Eye (tissue), 1 donor: ENCODE data around the gene USP33.
"Not testable (repeated sequence)": the region's sequence is repeated elsewhere in the genome, so short reads cannot be mapped to it uniquely, and the experiment has no call there.

Experiments
- DNase-seq: peaks from one replicate; pipeline ENCODE4 v3.0.0-alpha.2; 2015

Gene USP33

DNA sequence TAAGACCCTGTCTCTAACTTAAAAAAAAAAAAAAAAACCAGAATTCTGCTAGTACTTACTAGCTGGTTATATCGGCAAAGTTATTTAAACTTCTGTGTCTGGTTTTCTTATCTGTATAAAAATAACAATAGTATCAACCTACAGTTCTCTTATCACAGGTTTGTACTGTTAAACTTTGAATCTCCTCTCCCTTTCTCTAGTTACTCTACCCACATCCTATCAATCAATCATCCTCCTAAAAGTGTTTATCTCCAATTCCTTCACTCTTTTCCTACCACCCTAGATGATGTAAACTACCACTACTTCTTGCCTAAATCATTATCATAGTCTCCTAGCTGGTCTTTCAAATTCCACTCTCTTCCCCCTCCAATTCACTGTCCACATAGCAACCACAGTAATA lies 27.6 kb downstream of the USP33 start:
- no peak for DNase-seq

DNA sequence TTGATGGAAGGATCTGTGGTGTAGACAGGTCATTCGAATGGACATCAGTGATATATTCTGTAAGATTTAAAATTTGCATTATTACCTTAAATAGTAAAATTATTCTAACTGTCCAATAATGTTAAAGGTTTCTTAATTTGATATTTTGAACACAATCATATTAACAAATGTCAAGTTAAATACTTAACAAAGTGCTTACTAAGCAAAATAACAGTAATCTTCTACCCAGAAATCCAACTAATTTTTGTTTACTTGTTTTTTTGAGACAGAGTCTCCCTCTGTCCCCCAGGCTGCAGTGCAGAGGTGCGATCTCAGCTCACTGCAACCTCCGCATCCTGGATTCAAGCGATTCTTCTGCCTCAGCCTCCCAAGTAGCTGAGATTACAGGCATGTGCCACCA lies 33.9 kb downstream of the USP33 start:
- no peak for DNase-seq

DNA sequence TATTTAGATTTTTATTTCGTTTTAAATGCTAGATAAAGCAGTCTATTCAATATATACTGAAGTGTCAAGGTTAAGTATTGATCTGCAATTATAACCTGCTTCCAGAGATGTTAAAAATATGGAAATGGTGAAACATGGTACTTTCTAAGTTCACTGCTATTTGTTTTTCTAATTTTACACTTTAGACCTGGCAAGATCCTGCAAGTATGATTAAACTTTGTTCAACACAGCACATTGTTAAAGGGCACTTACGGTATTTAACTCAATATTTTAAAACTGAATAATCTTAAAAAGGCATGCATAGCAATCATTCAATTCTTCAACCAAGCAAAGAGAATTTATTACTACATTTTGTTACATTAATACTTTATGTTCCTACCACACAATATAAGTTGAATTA lies 41.5 kb downstream of the USP33 start:
- no peak for DNase-seq

DNA sequence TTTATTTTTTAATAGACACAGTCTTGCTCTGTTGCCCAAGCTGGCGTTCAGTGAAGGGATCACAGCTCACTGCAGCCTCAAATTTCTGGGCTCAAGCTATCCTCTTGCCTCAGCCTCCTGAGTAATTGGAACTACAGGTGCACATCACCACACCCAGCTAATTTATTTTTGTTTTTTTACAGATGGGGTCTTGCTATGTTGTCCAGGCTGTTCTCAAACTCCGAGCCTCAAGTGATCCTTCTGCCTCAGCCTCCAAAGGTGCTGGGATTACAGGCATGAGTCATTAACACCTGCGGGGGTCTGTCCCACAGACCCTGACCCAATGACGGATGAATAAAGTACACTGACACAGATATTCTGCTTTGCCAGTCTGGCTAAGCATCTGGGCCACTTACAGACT lies 43.6 kb downstream of the USP33 start:
- no peak for DNase-seq

DNA sequence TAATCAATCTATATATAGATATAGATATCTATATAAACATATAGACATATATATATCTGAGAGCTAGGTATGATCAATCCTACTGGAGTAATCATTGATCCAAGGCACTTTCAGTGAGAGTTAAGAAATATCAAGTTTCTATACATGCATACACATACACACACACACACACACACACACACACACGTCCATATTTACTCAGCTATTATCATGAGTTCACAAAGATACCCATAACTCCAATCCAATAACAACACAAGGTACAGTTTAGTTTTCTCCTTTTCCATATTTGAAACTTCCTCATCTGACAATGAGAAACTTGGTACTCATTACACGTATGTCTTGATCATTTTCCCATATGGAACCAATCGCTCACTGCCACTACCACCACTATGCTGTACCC lies 49.9 kb downstream of the USP33 start:
- no peak for DNase-seq

DNA sequence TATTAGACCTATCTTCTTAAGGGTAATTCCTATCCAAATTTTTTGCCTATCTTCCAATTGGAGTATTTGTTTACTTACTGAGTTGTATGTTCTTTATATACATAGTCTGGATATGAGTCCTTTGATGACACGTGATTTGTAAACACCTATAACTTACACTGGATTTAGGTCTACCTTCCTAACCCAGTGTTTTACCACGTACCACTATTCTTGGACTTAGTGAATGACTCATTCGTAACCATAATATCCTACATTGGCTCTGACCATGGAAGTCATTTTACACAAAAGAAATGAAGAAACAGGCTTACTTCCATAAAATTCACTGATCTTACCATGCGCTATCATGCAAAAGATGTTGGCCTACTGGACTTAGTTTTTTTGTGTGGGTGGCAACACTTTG lies 53.3 kb downstream of the USP33 start:
- no peak for DNase-seq

DNA sequence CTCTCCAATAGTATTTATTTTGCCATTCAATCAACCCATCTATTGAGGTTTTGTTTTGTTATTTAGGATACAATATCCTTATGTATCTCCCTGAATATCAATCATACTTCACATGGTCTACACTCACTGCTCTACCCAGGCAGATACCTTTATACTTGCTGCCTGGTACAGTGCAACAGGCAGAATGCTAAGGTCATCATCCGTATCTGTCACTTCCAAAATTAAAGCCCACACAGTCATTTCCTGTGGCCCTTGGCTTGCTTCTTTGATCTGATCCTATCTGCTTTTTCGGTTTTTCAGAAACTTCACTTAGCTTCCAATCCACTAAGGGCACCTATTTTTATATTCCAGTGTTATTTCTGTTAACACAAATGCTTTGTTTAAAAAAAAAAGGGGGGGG lies 54.9 kb downstream of the USP33 start:
- no peak for DNase-seq

DNA sequence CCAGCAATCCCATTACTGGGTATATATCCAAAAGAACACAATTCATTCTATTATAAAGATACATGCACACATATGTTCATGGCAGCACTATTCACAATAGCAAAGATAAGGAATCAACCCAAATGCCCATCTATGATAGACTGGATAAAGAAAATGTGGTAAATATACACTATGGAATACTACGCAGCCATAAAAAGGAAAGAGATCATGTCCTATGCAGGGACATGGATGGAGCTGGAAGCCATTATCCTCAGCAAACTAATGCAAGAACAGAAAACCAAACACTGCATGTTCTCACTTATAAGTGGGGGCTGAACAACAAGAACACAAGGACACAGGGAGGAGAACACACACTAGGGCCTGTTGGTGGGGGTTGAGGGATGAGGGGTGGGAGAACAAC lies 60.0 kb downstream of the USP33 start:
- DNase-seq, result not testable (repeated sequence)

DNA sequence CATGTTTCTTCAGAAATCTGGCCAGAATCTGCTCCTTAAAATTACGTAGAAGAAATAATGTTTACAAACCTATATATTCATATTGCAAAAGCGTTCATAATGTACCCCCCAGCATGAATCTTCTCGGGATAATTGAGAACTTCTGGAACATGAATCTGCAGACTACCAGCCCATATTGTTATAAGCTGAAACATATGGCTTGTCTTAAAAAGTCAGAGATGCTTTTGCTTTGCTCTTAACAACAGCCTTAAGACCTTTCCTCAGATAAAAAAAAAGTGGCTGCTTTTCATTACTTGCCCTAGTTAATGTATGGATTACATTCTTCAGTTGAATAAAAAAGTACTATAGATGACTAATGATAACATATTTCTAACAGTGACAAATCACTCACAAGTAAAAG lies 62.2 kb downstream of the USP33 start:
- peak; percentile 19 for DNase-seq

DNA sequence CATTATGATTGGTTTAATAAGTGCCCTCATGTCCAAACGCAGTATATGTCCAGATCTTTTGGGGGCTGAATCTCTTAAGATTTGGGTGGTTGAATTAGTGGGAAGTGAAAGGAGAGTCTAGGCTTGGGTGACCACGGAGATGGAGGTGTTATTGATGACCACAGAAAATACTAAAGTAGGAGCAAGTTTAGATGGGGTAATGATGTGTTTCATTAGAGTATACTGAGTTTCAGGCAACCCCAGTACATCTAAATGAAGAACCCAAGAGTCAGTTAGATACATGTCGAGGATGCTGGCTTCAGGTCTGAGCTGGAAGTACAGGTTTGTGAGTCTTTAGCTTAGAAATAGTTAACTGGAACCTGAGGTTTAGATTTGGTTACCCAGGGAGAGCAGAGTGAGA lies 70.7 kb downstream of the USP33 start:
- DNase-seq, result no peak

DNA sequence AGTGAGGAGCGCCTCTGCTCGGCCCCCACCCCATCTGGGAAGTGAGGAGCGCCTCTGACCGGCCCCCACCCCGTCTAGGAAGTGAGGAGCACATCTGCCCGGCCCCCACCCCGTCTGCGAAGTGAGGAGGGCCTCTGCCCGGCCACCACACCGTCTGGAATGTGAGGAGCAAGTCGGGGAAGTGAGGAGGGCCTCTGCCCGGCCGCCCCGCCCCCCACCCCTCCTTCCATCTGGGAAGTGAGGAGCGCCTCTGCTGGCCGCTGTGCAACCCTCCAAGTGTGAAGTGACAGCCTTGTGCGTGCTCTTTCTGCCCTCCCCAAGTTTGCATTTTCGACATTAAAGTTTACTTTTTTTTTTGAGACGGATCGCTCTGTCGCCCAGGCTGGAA lies 72.1 kb downstream of the USP33 start:
- DNase-seq, result peak; percentile 77

DNA sequence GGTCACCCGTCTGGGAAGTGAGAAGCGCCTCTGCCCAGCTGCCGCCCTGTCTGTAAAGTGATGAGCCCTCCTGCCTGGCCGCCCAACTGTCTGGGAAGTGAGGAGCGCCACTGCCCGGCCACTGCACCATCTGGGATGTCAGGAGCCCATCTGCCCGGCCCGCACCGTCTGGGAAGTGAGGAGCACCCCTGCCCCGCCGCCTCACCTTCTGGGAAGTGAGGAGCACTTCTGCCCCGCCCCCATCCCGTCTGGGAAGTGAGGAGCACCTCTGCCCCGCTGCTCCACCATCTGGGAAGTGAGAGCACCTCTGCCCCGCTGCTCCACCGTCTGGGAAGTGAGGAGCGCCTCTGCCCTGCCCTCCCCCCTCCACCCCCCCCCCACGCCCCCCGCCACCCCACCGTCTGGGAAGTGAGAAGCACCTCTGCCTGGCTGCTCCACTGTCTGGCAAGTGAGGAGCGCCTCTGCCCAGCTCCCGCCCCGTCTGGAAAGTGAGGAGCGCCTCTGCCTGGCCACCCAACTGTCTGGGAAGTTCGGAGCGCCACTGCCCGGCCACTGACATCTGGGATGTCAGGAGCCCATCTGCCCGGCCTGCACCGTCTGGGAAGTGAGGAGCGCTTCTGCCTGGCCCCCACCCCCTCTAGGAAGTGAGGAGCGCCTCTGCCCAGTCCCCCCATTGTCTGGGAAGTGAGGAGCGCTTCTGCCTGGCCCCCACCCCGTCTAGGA lies 72.7 kb downstream of the USP33 start:
- peak; percentile 5 for DNase-seq

DNA sequence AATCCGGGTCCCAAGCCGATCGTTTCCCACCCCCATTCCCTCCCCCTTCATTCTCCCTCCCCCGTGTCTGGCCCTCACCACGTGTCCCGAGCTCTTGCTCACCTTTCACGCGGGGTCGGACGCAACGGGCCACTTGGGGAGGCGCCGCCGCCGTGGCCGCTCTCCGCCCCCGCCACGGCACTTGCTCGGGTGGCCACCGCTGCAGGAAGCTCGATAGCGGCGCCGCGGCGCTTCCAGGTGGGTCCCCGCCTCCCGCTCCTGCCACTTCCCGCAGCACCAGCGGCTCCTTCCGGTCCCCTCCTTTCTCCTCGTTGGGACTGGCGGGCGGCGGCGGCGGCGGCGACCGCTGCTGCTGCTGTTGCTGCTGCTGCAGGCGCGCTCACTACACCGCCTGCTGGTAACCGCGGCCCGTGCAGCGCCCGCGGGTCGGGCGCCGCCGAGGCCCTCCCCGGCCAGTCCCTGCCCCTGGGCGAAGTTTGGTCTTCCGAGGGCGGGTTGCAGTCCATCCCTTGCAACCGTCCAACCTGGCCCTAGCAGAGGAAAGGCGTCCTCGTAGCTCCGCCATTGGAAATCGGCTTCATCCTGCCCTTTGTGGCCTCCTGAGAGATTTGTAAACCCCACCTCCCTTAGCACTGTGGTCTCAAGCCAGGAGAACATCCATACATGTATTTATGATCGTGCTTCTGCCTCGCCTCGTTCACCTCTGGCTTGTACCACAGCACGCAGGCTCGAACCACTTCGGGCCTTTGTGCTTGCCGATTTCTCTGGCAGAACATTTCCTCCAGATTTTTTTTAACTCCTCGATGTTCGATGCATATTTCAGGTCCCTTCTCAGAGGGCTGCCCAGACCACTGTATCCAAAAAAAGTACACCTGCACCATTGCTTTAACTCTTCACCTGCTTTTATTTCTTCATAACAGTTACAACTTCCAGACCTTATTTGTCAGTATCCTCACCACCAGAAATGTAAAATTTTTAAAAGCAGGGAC lies 76.2 kb downstream of the USP33 start:
- DNase-seq, result peak; percentile 96

DNA sequence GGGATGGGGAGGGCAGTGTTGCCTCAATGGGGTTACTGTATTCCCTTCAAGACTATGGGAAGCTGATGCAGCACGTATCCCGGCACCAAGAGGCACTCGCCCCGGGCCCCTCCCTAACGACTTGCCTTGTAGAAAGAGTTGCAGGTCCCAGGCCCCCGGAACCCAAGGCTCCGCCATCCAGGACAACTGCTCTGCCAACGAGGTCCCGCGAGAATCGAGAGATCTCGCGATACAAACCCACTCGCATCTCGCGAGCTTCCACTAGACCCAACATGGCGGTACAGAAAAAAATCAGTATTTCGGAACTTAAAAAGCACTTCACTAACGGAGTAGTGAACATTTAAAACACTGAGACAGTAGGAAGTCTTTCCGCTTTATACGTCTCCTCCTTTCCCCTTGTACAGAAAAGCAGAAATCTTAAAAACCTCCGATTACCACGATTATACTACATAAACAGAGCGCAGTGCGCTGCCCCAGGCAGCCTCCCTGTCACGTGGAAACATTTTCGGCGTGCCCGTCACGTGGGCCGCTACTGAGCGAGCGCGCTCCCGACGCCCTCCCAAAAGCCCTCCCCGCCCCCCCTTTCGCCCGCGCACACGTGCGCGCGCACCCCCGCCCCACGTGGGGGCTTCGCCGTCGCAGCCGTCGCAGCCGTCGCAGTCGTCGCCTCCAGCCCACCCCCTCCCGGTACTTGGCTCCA lies 77.0 kb downstream of the USP33 start, which contains the start of gene ZZZ3:
Gene ZZZ3, minus strand, starts transcription at position 199 of the 700 bp plus-strand sequence. CDS start 49,304 bp downstream, outside the sequence.
- DNase-seq, result peak; percentile 99

DNA sequence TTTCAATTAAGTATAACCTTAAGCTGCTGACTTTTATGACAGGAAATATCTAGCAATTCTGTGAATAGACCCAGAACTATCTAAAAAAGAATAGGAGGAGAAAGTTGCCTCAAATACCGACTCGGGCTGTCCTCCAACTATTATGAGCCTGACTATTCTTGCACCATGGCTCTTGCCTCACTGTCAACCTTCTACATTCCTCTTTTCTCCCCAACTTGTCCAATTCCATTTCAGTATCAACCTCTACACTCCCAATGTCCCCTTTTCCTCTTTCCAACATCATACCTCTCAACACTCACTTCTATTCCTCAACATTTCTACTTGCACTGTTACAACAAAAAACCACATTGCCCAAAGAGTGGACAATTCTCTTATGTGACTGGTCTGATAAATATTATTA lies 79.5 kb downstream of the USP33 start:
- DNase-seq, result no peak

DNA sequence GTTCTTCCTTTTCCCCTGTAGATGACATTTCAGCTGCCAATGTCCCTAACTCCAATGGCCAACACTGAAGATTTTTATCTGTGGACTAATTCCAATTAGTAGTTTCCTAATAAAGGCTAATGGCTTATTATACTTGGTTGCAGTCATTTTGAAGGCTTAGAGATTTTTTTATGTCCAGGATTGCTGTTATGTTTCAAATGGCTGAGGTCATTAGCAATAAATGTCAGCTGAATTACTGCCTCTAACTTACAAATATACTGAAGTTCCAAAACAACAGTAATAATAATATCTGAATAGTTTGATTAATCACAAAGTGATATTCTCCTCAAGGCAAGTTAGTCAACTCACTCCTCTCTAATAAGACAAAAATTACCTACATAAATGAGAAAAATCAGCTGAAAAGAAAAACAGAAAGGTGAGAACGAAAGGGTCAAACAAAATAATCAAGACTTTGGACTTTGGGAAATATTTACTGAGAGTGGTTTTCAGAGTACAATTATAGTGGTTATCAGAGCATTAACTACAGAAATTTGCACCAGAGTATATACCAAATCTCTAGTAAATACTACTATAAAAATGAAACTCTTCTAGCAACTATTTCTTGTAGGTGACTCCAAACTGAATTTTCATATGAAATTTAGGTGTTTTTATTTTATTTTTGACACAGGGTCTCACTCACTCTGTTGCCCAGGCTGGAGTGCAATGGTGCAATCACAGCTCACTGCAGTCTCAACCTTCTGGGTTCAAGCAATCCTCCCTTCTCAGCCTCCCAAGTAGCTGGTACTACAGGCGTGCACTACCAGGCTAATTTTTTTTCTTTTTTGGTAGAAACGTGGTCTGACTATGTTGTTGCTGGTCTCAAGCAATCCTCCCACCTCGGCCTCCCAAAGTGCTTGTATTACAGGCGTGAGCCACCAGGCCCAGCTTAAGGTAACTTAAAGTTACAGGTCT lies 80.7 kb downstream of the USP33 start:
- DNase-seq, result no peak

DNA sequence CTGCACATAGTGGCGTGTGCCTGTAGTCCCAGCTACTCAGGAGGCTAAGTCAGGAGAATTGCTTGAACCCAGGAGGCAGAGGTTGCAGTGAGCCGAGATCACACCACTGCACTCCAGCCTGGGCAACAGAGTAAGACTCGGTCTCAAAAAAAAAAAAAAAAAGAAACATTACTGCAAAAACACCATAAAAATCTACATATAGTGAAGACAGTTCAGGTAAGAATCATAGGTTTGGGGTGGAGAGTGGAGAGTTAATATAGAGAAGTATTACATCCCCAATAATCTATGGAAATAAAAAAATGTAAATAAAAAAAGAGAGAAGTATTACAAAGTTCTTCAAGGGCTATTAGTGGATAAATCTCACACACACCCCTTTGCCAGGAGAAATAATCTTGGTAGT lies 84.8 kb downstream of the USP33 start:
- DNase-seq, result not testable (repeated sequence)

DNA sequence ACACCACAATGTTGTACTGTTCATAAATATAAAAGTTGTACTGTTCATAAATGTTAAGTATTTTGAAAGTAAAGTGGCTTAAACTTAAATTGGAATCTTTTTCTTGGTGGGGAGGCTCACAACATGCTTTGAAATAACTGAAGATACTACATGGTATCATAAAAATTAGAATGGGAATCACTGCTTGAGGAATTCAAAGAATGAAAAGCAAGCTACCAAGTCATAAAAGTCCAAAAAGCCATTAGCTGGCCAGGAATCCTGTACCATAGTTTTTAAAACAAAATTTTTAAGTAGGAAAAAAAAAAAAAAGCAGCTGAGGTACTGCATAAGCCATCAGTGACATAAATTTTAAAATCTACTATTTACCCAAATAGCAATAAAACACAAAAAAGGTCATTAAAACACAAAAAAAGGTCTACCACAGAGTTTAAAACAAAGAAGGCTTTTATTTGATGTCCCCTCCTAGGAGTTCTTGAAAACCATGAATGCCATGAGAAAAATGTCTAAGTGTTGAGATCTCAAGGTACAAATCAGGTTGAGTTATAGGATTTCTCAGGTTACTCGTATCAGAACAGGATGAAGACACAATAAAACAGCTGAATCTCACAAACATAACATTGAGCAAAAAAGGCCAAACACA lies 85.8 kb downstream of the USP33 start:
- no peak for DNase-seq

DNA sequence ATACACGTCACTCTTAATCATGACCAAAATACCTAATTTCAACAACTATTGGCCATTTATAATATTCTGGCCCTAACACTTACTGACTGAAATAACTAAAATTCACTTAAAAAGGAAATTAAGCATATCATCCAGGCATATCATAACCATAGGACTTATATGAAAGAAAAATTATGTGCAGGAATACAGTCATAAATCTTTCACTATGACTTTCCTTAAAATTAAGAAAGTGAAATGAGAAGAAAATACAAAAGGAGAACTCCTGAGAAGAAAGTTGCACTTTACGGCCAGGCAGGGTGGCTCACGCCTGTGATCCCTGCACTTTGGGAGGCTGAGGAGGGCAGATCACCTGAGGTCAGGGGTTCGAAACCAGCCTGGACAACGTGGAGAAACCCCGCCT lies 86.6 kb downstream of the USP33 start:
- no peak for DNase-seq

DNA sequence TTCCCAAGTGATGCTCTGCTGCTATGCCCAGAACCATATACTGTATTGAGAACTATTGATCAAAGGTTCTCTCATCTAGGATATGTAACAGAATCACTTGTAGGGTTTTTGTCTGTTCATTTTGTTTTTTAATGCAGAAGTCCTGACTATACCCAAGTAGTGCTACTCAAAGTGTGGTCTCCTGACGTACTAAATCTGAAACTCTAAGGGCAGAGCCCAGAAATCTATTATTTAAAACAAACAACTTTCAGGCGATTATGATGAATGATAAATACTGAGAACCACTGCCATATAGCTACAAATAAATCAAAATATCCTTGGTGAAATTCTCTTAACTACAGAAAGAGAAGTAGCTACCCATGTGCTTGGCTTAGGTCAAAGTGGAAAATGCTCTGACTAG lies 87.3 kb downstream of the USP33 start:
- no peak for DNase-seq

DNA sequence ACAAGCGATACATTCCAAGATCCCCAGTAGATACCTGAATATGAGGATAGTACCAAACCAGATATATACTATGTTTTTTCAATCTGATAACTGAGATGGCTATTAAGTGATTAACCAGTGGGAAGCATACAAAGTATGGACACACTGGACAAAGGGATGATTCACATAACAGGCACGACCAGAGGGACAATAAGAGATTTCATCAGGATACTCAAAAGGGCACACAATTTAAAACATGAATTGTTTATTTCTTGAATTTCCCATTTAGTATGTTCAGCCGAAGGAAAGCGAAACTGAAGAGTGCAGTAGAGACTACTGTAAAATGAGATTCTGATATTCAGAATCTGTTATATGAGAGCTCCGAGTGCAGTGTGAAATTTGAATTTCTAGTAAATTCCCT lies 87.8 kb downstream of the USP33 start:
- DNase-seq, result no peak

DNA sequence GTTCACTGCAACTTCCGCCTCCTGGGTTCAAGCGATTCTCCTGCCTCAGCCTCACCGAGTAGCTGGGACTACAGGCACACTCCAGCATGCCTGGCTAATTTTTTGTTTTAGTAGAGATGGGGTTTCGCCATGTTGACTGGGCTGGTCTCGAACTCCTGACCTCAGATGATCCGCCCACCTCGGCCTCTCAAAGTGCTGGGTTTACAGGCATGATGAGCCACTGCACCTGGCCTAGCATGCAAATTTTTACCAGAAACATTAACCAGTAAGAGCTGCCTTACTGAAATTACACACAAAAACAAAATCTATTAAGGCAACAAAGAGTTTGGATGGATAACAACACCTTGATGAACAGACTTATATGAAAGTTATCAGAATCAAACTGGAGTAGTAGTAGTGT lies 89.3 kb downstream of the USP33 start:
- DNase-seq, result no peak
